Neural progenitor cell (in vitro differentiated cells): Measurements from ENCODE around the gene NOXRED1.

Experiments
- EZH2 ChIP-seq: fragments of 200-600 bp; sonication (generic); IDR thresholded peaks from 2 replicates; pipeline ENCODE4 v1.6.1; 2017; ENCODE audit warnings: antibody characterized with exemption, mild to moderate bottlenecking, moderate library complexity
- TF ChIP-seq, protein P1 (sequence below): fragments of 200-600 bp; sonication (generic); IDR thresholded peaks from 2 replicates; pipeline ENCODE4 v1.5.1; 2017; ENCODE audit warnings: antibody characterized with exemption, mild to moderate bottlenecking

GRCh38 chr14:77403768-77404167, 19.6 kb downstream of the NOXRED1 start:
- TF ChIP-seq EZH2, result no peak
- TF ChIP-seq, protein P1, sequence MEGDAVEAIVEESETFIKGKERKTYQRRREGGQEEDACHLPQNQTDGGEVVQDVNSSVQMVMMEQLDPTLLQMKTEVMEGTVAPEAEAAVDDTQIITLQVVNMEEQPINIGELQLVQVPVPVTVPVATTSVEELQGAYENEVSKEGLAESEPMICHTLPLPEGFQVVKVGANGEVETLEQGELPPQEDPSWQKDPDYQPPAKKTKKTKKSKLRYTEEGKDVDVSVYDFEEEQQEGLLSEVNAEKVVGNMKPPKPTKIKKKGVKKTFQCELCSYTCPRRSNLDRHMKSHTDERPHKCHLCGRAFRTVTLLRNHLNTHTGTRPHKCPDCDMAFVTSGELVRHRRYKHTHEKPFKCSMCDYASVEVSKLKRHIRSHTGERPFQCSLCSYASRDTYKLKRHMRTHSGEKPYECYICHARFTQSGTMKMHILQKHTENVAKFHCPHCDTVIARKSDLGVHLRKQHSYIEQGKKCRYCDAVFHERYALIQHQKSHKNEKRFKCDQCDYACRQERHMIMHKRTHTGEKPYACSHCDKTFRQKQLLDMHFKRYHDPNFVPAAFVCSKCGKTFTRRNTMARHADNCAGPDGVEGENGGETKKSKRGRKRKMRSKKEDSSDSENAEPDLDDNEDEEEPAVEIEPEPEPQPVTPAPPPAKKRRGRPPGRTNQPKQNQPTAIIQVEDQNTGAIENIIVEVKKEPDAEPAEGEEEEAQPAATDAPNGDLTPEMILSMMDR, result no peak
